Liver (tissue), 9 donors: ENCODE results near the gene PCDH9. TPM values are rescaled to one million over a fixed set of nuclear protein-coding genes. Genes with fewer than 3 reads are reported as not detected.

ENCODE experiments used
- DNase-seq: peaks from one replicate; pipeline ENCODE4 v3.0.0-alpha.2; 2017; ENCODE audit warnings: low spot score
- H3K27ac ChIP-seq, 2 donors: one replicate each; pipeline ENCODE4 v1.7.0; 2013; ENCODE audit warnings: inconsistent platforms in 2 of 2, low read length in 2 of 2, control low read depth in 1 of 2, low read depth in 1 of 2, mild to moderate bottlenecking in 1 of 2
- H3K27me3 ChIP-seq, 4 donors: one replicate each; pipeline versions ENCODE4 v1.6.1 to v1.7.0; 2013; ENCODE audit warnings: low read length in 3 of 4, inconsistent platforms in 1 of 4, mild to moderate bottlenecking in 1 of 4, moderate library complexity in 1 of 4; ENCODE audit not compliant: control insufficient read depth in 4 of 4, insufficient read depth in 4 of 4
- H3K36me3 ChIP-seq, 4 donors: one replicate each; pipeline versions ENCODE4 v1.6.1 to v1.7.0; 2013; ENCODE audit warnings: low read length in 3 of 4, mild to moderate bottlenecking in 3 of 4, low read depth in 1 of 4, moderate library complexity in 1 of 4; ENCODE audit not compliant: control insufficient read depth in 4 of 4, insufficient read depth in 3 of 4
- H3K4me1 ChIP-seq, 4 donors: one replicate each; pipeline versions ENCODE4 v1.6.1 to v1.7.0; 2013; ENCODE audit warnings: low read length in 3 of 4, mild to moderate bottlenecking in 3 of 4, moderate library complexity in 1 of 4; ENCODE audit not compliant: control insufficient read depth in 4 of 4, insufficient read depth in 4 of 4
- H3K4me3 ChIP-seq, 3 donors: one replicate each; pipeline versions ENCODE4 v1.6.1 to v1.7.0; 2013; ENCODE audit warnings: low read length in 3 of 3, control low read depth in 1 of 3, low read depth in 1 of 3, mild to moderate bottlenecking in 1 of 3
- H3K9ac ChIP-seq, 2 donors: one replicate each; pipeline ENCODE4 v1.7.0; 2013; ENCODE audit warnings: low read length in 2 of 2, mild to moderate bottlenecking in 2 of 2, moderate library complexity in 2 of 2, control low read depth in 1 of 2, low read depth in 1 of 2
- H3K9me3 ChIP-seq, 4 donors: one replicate each; pipeline versions ENCODE4 v1.6.1 to v1.7.0; 2013; ENCODE audit warnings: low read length in 3 of 4; ENCODE audit not compliant: control insufficient read depth in 4 of 4
- FOXA1 ChIP-seq: IDR thresholded peaks from 2 replicates; pipeline ENCODE4 v1.6.1; 2016; ENCODE audit warnings: antibody characterized with exemption
- FOXA2 ChIP-seq: IDR thresholded peaks from 2 replicates; pipeline ENCODE4 v1.6.1; 2016; ENCODE audit warnings: antibody characterized with exemption
- GABPA ChIP-seq, 2 donors: IDR thresholded peaks in 1 of 2; conservative IDR thresholded peaks in 1 of 2; 2 replicates each; pipeline ENCODE4 v1.6.1; 2016; ENCODE audit warnings: antibody characterized with exemption in 2 of 2, mild to moderate bottlenecking in 1 of 2, moderate library complexity in 1 of 2
- HNF4A ChIP-seq, 2 donors: conservative IDR thresholded peaks; 2 replicates each; pipeline ENCODE4 v1.6.1; 2016; ENCODE audit warnings: antibody characterized with exemption in 2 of 2, mild to moderate bottlenecking in 2 of 2
- HNF4G ChIP-seq: IDR thresholded peaks from 2 replicates; pipeline ENCODE4 v1.6.1; 2016; ENCODE audit warnings: antibody characterized with exemption
- JUND ChIP-seq, 2 donors: IDR thresholded peaks; 2 replicates each; pipeline ENCODE4 v1.6.1; 2016; ENCODE audit warnings: antibody characterized with exemption in 2 of 2
- RAD21 ChIP-seq, 2 donors: IDR thresholded peaks; 2 replicates each; pipeline ENCODE4 v1.6.1; 2016; ENCODE audit warnings: antibody characterized with exemption in 2 of 2, mild to moderate bottlenecking in 2 of 2
- SP1 ChIP-seq: IDR thresholded peaks from 2 replicates; pipeline ENCODE4 v1.6.1; 2018; ENCODE audit warnings: antibody characterized with exemption, mild to moderate bottlenecking
- TAF1 ChIP-seq: conservative IDR thresholded peaks from 2 replicates; pipeline ENCODE4 v1.6.1; 2016; ENCODE audit warnings: antibody characterized with exemption, mild to moderate bottlenecking
- YY1 ChIP-seq: IDR thresholded peaks from 2 replicates; pipeline ENCODE4 v1.6.1; 2016; ENCODE audit warnings: antibody characterized with exemption, mild to moderate bottlenecking
- ZBTB33 ChIP-seq: IDR thresholded peaks from 2 replicates; pipeline ENCODE4 v1.6.1; 2016; ENCODE audit warnings: antibody characterized with exemption
- polyA plus RNA-seq, 2 donors: library from polyadenylated mRNA; stranded (reverse) in 1 of 2; unstranded in 1 of 2; fragments of 200-250 nt in 1 of 2; fragments of >200 nt in 1 of 2; fragmentation: Nextera tagmentation in 1 of 2; extraction: Ambion mirVana in 1 of 2; gene quantifications; one replicate each; pipeline versions ENCODE4 v1.2.1 to v1.2.3, GENCODE V29; 2013 to 2015
- total RNA-seq, 2 donors: library from RNA; depleted of rRNA; stranded (reverse); fragments of >200 nt; gene quantifications; one replicate each; pipeline ENCODE4 v1.2.3, GENCODE V29; 2014
- TF ChIP-seq, protein P1 (sequence below): IDR thresholded peaks from 2 replicates; pipeline ENCODE4 v1.6.1; 2016; ENCODE audit warnings: antibody characterized with exemption
- TF ChIP-seq, protein P2 (sequence below): fragments of 150-350 bp; IDR thresholded peaks from 2 replicates; pipeline ENCODE4 v1.5.1; 2017; ENCODE audit warnings: improper control_type of control experiment, low read depth, low read length; ENCODE audit not compliant: missing input control
- donor health status: healthy.
- donor health status: healthy.
- donor health status: healthy.
- donor health status: healthy.
- donor health status: healthy.

PCDH9 gene
- total and polyA plus RNA-seq, 4 donors: 0.90 to 4.0 (median 2.2) TPM

DNA sequence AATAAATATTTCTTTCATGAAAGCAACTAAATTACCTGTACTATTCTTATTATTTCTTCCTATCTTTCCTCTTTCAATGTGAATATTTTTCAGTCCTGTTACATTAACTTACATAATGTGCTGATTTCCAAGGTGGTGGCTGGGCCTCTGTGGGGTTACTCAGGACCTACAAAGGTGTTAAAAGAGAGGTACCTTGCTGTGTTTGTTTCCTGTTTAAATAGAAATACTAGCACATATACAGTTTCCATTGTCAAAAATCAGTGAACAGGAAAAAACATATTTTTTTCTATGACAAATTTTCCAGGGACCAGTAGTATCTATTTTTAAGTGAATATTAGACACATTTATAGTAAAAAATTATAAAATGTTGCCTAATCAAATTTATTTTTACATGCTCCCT lies 8.7 kb upstream of the PCDH9 start:
- H3K36me3 ChIP-seq: no peaks in the 10 kb centered on the region
- H3K9me3 ChIP-seq: no peaks in the 10 kb centered on the region
- no peak for TF ChIP-seq TAF1
- TF ChIP-seq SP1: no peak
- no peak for TF ChIP-seq YY1
- TF ChIP-seq, protein P1, sequence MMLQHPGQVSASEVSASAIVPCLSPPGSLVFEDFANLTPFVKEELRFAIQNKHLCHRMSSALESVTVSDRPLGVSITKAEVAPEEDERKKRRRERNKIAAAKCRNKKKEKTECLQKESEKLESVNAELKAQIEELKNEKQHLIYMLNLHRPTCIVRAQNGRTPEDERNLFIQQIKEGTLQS: no peak
- no peak for TF ChIP-seq HNF4G
- no peak for TF ChIP-seq GABPA (IDR thresholded peaks at IDR 0.05 in 1 of 2, conservative IDR thresholded peaks at IDR 0.05 in 1 of 2)
- no peak for TF ChIP-seq FOXA2
- TF ChIP-seq JUND (IDR thresholded peaks at IDR 0.05): no peak
- TF ChIP-seq, protein P2, sequence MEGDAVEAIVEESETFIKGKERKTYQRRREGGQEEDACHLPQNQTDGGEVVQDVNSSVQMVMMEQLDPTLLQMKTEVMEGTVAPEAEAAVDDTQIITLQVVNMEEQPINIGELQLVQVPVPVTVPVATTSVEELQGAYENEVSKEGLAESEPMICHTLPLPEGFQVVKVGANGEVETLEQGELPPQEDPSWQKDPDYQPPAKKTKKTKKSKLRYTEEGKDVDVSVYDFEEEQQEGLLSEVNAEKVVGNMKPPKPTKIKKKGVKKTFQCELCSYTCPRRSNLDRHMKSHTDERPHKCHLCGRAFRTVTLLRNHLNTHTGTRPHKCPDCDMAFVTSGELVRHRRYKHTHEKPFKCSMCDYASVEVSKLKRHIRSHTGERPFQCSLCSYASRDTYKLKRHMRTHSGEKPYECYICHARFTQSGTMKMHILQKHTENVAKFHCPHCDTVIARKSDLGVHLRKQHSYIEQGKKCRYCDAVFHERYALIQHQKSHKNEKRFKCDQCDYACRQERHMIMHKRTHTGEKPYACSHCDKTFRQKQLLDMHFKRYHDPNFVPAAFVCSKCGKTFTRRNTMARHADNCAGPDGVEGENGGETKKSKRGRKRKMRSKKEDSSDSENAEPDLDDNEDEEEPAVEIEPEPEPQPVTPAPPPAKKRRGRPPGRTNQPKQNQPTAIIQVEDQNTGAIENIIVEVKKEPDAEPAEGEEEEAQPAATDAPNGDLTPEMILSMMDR: no peak
- no peak for TF ChIP-seq FOXA1
- TF ChIP-seq ZBTB33: no peak
- TF ChIP-seq HNF4A (conservative IDR thresholded peaks at IDR 0.05): no peak
- no peak overlapping the region for H3K4me3 ChIP-seq
- H3K9ac ChIP-seq: no peak overlapping the region
- H3K27me3 ChIP-seq: no peaks in the 10 kb centered on the region
- no peak overlapping the region for H3K27ac ChIP-seq
- H3K4me1 ChIP-seq: no peaks in the 10 kb centered on the region
- no peak for DNase-seq

- Histone ChIP-seq H3K9ac (no peak overlapping the region), H3K4me3 (no peak overlapping the region), H3K9me3 (no peaks in the 10 kb centered on the region), H3K27ac (no peak overlapping the region), H3K27me3 (no peaks in the 10 kb centered on the region), H3K4me1 (no peaks in the 10 kb centered on the region), H3K36me3 (no peaks in the 10 kb centered on the region)
- no peak for DNase-seq
- TF ChIP-seq, protein P1: no peak
- TF ChIP-seq JUND (IDR thresholded peaks at IDR 0.05) (no peak), HNF4G (no peak), RAD21 (IDR thresholded peaks at IDR 0.05) (peak; percentile 79 to 81)
- TF ChIP-seq, protein P2: peak; percentile 85
Measured at GRCh38 chr13:67238277-67238859, 8.2 kb upstream of the PCDH9 start.
